Activated naive CD4-positive, alpha-beta T cell treated with anti-CD3 and anti-CD28 coated beads, Interleukin-2, amount 50 U/mL, for 24 hours (primary cell): Measurements from ENCODE around the gene LMNA.
"Not testable (repeated sequence)": the region's sequence is repeated elsewhere in the genome, so short reads cannot be mapped to it uniquely, and the experiment has no call there.

Source experiments
- H3K27ac Mint-ChIP-seq: one replicate; pipeline ENCODE4 v1.8.0; 2021; ENCODE audit warnings: mild to moderate bottlenecking, mixed read lengths
- H3K27me3 Mint-ChIP-seq: one replicate; pipeline ENCODE4 v1.8.0; 2021; ENCODE audit warnings: mixed read lengths
- H3K36me3 Mint-ChIP-seq: one replicate; pipeline ENCODE4 v1.8.0; 2021; ENCODE audit warnings: mixed read lengths
- H3K4me1 Mint-ChIP-seq: one replicate; pipeline ENCODE4 v1.8.0; 2021; ENCODE audit warnings: mixed read lengths
- H3K4me3 Mint-ChIP-seq: one replicate; pipeline ENCODE4 v1.8.0; 2021; ENCODE audit warnings: mild to moderate bottlenecking, mixed read lengths
- H3K9me3 Mint-ChIP-seq: one replicate; pipeline ENCODE4 v1.8.0; 2021; ENCODE audit warnings: mixed read lengths

Gene LMNA

DNA sequence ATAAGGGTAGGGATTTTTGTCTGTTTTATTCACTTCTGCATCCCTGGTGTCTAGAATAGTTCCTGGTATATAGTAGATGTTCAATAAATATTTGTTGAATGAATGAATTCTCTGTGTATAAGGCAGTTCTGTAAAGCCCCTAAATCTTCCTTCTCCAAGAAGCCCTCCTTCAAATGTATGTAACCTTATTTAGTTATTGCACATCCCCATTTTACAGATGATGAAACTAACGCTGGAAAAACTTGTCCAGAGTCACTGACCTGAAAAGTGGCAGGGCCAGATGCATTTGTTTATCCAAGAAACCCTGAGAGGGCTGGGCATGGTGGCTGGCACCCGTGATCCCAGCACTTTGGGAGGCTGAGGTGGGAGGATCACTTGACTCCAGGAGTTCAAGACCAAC is 4.3 kb upstream of the LMNA start:
- H3K9me3 Mint-ChIP-seq, result no peaks in the 10 kb centered on the region
- H3K4me3 Mint-ChIP-seq, result no peak overlapping the region
- H3K27me3 Mint-ChIP-seq, result no peaks in the 10 kb centered on the region
- peaks cover 3% of the 10 kb centered on the region for H3K36me3 Mint-ChIP-seq
- H3K4me1 Mint-ChIP-seq, result peaks cover 42% of the 10 kb centered on the region
- no peak overlapping the region for H3K27ac Mint-ChIP-seq

DNA sequence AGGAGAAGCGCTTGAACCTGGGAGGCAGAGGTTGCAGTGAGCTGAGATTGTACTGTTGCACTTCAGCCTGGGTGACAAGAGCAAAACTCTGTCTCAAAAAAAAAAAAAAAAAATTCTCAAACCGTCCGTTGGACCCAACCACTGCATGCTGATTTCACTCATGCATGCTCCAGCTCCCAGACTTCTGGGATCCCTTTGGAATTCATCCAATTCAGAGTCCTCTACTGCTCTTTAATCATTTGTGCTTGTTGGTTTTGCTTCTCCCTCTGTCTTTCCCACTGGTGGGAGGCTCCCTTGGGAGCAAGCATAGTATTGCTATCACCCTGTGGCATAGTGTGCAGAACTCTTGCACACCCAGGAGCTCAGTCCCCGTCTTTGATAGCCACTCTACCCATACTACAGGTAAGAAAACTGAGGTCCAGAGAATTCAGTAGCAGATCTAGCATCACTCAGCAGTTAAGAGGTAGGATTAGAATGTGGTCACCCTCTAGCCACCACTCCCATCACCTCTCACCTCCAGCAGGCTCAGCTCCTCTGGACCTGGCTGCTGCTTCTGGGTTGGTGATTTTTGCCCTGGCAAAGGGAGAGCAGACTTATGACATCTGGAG is 3.1 kb upstream of the LMNA start:
- Mint-ChIP-seq H3K27ac (no peak overlapping the region), H3K4me3 (no peak overlapping the region), H3K4me1 (peaks cover 39% of the 10 kb centered on the region), H3K9me3 (no peaks in the 10 kb centered on the region), H3K27me3 (peaks cover 3% of the 10 kb centered on the region), H3K36me3 (peaks cover 3% of the 10 kb centered on the region)

DNA sequence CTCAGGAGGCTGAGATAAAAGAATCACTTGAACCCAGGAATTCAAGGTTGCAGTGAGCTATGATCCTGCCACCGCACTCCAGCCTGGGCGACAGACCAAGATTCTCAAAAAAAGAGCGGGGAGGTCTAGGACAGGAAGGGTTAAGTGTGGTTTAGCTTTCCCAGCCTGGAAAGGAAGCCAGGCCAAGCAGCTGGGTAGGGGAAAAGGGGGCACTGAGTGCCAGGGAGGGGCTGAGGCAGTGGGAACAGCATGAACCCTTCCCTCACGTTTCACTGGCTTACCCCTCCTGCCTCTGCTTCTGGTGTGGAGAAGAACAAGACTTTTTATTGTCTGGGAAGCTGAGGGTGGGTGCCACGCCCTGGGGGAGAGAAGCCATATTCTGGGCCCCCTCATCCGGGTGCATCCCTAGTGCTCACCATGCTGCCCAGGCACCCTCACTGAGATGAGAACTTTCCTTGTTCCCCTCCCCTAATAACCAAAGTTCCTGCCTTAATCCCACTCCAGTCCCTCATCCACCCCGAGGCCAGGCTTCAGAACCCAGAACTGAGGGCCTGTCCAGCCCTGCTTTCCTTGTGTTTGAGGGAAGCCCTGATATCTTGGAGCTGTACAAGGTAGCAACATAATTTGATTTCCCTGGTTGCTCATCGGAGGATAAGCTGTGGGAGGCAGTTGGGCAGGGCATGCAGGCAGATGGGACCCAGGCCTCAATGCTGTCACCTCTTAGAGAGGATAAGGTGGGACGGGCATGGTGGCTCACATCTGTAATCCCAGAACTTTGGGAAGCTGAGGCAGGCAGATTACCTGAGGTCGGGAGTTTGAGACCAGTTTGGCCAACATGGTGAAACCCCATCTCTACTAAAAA is 2.0 kb upstream of the LMNA start:
- H3K27me3 Mint-ChIP-seq, result peaks cover 3% of the 10 kb centered on the region

DNA sequence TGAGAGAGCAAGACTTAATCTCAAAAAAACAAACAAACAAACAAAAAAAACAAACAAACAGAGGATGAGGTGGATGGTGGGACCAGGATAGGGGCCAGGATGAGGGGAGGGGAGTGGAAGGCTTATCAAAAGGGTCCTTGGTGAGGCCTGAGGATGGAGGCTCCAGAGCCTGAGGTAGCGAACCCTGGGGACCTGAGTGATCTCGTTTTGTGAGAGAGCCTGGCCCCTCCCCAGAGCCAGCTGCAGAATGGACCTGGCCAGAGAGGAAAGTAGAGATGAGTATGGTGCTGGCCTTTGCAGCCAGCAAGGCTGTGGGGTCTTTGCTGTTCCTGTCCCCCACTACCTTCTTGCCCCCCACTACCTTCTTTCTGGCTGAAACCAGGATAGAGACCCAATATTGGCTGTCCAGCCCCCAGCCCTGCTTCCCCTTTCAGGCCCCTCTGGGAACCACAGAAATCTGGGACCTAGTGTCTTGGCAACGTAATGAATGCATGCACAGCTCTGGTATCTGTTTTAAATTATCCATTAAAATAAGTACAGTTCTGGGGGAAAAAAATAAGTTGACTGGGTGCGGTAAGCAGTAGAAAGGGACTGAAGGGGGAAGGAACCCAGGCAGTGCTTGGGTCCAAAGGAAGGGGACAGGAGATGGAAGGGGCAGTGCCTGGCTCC is 1.1 kb upstream of the LMNA start:
- peaks cover 30% of the 10 kb centered on the region for H3K4me1 Mint-ChIP-seq
- H3K27me3 Mint-ChIP-seq, result peaks cover 3% of the 10 kb centered on the region
- peaks cover 3% of the 10 kb centered on the region for H3K36me3 Mint-ChIP-seq
- peak overlapping the region; percentile 57 for H3K27ac Mint-ChIP-seq
- H3K9me3 Mint-ChIP-seq, result no peaks in the 10 kb centered on the region
- H3K4me3 Mint-ChIP-seq, result peak overlapping the region; percentile 95

More for the DNA sequence above, 2.0 kb upstream of the LMNA start:
- Mint-ChIP-seq H3K4me1 (peaks cover 31% of the 10 kb centered on the region), H3K27ac (no peak overlapping the region), H3K4me3 (no peak overlapping the region), H3K36me3 (peaks cover 3% of the 10 kb centered on the region), H3K9me3 (no peaks in the 10 kb centered on the region)

DNA sequence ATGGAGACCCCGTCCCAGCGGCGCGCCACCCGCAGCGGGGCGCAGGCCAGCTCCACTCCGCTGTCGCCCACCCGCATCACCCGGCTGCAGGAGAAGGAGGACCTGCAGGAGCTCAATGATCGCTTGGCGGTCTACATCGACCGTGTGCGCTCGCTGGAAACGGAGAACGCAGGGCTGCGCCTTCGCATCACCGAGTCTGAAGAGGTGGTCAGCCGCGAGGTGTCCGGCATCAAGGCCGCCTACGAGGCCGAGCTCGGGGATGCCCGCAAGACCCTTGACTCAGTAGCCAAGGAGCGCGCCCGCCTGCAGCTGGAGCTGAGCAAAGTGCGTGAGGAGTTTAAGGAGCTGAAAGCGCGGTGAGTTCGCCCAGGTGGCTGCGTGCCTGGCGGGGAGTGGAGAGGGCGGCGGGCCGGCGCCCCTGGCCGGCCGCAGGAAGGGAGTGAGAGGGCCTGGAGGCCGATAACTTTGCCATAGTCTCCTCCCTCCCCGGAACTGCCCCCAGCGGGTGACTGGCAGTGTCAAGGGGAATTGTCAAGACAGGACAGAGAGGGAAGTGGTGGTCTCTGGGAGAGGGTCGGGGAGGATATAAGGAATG is 505 bp downstream of the LMNA start:
- H3K27ac Mint-ChIP-seq, result peak overlapping the region; percentile 59
- peak overlapping the region; percentile 95 for H3K4me3 Mint-ChIP-seq
- peaks cover 3% of the 10 kb centered on the region for H3K36me3 Mint-ChIP-seq
- H3K27me3 Mint-ChIP-seq, result peaks cover 3% of the 10 kb centered on the region
- H3K9me3 Mint-ChIP-seq, result no peaks in the 10 kb centered on the region
- H3K4me1 Mint-ChIP-seq, result peaks cover 30% of the 10 kb centered on the region

DNA sequence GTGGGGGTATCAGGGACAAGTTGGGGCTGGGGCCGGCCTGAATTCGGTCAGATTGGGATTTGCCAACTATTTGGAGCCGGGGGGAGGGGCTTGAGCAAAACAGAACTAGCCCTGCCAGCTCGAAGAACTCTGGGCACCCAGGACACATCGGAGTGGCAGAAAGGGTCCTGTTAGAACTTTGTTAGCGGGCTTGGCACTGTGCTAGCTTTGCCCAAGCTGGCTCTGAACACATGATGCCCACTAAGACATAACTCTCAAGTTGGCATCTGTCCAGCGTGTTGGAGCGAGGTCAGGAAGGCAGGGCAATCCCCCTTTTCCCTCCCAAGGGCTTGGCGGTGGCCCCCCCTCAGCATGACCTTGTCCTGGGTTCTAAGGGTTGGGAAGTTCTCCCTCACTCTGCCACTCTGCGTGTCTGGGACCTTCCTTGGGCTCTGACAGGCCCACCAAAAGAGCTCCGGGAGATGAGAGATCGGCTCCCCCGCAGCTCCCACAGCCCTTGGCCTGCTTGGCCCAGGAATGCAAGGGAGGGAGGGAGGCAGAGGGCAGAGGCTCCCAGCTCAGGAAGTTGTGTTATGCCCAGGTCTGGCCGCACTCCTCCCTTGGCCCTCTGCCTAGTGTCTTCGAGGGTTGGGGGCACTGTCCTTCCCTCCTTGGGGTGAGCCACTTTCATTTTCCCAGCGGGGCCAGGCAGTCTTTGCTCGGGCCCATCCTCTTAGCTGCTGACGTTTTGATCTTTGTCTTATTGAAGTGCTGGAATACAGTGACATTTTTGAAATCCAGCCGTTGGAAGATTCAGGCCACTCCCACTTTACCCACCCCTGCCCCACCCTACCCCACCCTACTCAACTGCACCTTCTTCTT is 1.2 kb downstream of the LMNA start:
- H3K4me3 Mint-ChIP-seq, result peak overlapping the region; percentile 95
- H3K27ac Mint-ChIP-seq, result peak overlapping the region; percentile 59
- peaks cover 37% of the 10 kb centered on the region for H3K4me1 Mint-ChIP-seq
- H3K36me3 Mint-ChIP-seq, result peaks cover 3% of the 10 kb centered on the region
- peaks cover 3% of the 10 kb centered on the region for H3K27me3 Mint-ChIP-seq
- no peaks in the 10 kb centered on the region for H3K9me3 Mint-ChIP-seq

DNA sequence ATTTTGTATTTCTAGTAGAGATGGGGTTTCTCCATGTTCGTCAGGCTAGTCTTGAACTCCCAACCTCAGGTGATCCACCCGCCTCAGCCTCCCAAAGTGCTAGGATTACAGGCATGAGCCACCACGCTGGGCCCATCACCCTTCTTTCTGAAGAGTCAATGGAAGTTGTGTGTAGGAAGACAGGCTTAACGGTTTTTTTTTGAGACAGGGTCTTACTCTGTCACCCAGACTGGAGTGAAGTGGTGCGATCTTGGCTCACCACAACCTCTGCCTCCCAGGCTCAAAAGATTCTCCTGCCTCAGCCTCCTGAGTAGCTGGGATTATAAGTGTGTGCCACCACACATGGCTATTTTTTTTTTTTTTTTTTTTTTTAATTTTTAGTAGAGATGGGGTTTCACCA is 2.2 kb downstream of the LMNA start:
- Mint-ChIP-seq H3K4me3 (peak overlapping the region; percentile 95), H3K4me1 (peaks cover 37% of the 10 kb centered on the region)
- H3K36me3 Mint-ChIP-seq, H3K27ac Mint-ChIP-seq, H3K27me3 Mint-ChIP-seq, H3K9me3 Mint-ChIP-seq: not testable (repeated sequence)

DNA sequence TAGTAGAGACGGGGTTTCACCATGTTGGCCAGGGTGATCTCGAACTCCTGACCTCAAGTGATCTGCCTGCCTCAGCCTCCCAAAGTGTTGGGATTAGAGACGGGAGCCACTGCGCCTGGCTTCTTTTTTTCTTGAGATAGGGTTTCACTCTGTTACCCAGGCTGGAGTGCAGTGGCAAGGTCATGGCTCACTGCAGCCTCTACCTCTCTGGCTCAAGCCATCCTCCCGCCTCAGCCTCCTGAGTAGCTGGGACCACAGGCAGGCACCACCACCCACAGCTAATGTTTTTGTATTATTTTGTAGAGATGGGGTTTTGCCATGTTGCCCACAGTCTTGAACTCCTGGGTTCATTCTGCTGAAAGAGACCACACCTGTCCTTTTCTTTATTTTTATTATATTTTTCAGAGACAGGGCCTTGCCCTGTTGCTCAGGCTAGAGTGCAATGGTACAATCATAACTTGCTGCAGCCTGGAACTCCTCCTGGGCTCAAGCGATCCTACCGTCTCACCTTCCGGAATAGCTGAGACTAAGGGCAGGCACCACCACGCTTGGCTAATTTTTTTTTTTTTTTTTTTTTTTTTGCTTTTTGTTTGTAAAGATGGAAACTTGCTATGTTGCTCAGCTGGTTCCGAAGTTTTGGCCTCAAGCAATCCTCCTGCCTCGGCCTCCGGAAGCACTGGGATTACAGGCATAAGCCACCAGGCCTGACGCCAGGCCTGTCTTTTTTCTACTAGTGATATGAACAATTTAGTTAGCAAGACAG is 3.1 kb downstream of the LMNA start:
- Mint-ChIP-seq H3K9me3 (no peaks in the 10 kb centered on the region), H3K27ac (no peak overlapping the region), H3K27me3 (peaks cover 3% of the 10 kb centered on the region), H3K4me3 (peak overlapping the region; percentile 4), H3K36me3 (peaks cover 3% of the 10 kb centered on the region), H3K4me1 (peaks cover 37% of the 10 kb centered on the region)

DNA sequence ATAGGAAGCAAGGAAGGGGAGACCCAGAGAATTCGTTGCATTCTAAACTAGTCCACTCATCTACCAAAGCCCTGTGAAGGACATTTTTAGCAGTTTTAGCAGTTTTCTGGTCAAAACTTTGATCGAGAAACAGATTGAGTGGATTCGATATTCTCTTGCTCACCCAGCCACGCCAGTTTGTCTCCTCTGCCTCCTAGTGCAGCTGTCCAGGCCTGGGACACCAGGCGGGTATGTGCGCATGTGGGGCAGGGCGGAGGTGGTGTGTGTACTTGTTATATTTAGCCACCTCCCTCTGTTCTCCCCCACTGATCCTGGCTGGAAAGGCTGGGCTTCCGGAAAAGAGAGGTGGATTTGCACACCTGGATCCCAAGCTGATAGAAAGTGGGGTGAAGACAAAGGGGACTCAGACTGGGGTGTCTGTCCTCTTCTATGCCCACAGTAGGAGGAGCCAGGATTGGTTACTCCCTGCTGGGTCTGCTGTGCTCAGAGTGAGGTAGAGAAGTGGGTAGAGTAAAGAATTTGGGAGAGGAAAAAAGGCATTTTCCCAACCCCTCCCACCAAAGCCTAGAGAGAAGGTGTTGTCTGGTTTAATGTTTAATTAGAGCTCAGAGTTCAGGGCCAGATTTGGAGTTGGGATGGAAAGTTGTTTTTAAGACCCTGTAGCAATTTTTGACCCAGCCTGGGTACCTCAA is 3.8 kb downstream of the LMNA start:
- no peak overlapping the region for H3K4me3 Mint-ChIP-seq
- peaks cover 3% of the 10 kb centered on the region for H3K36me3 Mint-ChIP-seq
- H3K27ac Mint-ChIP-seq, result no peak overlapping the region
- peaks cover 36% of the 10 kb centered on the region for H3K4me1 Mint-ChIP-seq
- H3K9me3 Mint-ChIP-seq, result no peaks in the 10 kb centered on the region
- H3K27me3 Mint-ChIP-seq, result peaks cover 3% of the 10 kb centered on the region

DNA sequence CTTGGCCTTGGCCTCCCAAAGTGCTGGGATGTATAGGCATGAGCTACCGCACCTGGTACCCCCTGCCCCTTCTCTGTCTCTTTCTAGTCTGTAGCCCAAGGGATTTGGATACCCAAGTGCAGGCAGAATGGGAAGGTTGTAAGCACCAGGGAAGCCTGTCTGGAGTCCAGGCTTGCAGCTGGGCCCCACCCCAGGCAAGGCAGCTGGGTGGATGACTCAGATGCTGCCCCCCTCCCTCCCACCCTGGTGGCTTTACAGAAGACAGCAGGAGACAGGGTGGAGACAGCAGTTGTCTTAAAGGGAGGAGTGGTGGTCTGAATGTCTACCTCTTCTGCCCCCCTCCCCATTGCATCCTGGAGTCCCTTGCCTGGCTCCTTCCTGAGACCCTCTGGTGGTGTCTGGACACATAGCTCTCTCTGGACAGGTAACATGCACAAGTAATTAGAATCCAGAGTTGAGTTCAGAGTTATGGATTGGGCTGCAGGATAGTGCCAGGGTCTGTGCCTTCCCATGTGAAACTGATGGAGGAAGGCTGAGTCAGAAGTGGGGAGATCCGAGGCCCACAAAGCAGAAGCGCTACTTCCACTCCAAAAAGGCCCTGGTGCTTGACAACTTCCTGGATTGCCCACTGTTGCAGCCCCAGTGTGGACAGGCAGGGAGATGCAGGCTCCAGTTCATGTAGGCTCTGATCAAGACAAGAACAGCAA is 5.1 kb downstream of the LMNA start:
- no peaks in the 10 kb centered on the region for H3K9me3 Mint-ChIP-seq
- peaks cover 3% of the 10 kb centered on the region for H3K27me3 Mint-ChIP-seq
- H3K4me3 Mint-ChIP-seq, result no peak overlapping the region
- peaks cover 41% of the 10 kb centered on the region for H3K4me1 Mint-ChIP-seq
- H3K36me3 Mint-ChIP-seq, result peaks cover 3% of the 10 kb centered on the region
- H3K27ac Mint-ChIP-seq, result no peak overlapping the region

DNA sequence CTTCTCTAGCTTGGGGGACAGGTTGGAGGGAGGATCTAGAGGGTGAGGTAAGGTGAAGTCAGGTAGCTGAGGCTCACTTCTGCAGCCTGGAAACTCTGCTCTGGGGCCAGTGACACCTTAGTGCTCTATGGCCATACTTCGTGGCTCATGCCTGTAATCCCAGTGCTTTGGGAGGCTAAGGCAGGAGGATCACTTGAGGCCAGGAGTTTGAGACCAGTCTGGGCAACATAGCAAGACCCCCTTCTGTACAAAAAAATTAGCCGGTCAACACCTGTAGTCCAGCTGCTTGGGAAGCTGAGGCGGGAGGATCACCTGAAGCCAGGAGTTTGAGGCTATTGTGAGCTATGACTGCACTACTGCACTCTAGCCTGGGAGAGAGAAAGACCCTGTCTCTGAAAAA is 5.8 kb downstream of the LMNA start:
- Mint-ChIP-seq H3K4me3 (no peak overlapping the region), H3K36me3 (no peaks in the 10 kb centered on the region), H3K27ac (no peak overlapping the region)

DNA sequence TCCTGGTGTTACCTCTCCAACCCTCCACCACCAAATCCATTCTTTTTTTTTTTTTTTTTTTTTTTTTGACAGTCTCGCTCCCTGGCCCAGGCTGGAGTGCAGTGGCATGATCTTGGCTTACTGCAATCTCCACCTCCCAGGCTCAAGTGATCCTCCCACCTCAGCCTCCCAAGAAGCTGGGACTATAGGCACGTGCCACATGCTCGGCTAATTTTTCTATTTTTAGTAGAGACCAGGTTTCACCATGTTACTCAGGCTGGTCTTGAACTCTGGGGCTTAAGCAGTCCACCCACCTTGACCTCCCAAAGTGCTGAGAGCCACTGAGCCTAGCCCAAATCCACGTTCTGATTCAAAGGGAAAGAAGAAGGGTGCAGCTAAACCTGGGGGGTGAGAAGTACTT is 6.5 kb downstream of the LMNA start:
- H3K27me3 Mint-ChIP-seq, H3K36me3 Mint-ChIP-seq, H3K27ac Mint-ChIP-seq, H3K4me3 Mint-ChIP-seq, H3K9me3 Mint-ChIP-seq: not testable (repeated sequence)
- H3K4me1 Mint-ChIP-seq, result peaks cover 40% of the 10 kb centered on the region

More for the DNA sequence above, 5.8 kb downstream of the LMNA start:
- Mint-ChIP-seq H3K9me3 (no peaks in the 10 kb centered on the region), H3K27me3 (peaks cover 3% of the 10 kb centered on the region), H3K4me1 (peaks cover 42% of the 10 kb centered on the region)

DNA sequence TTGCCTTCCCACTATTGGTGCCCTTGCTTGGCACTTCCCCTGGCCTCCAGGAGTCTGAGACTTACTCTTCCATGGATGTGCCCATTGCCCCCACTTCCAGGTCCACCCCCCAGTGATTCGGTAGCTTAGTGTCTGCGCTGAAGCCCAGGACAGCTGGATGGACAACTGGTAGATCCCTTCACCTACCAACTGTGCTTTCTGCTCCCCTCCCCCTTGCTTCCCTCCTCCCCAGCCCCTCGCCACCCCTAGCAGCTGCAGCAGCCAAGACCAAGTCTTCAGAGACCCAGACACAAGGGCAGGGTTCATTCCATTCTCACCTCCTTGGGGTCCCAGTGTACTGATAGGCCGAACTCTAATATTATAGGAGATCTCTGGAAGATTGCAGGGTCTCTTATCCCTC is 6.9 kb downstream of the LMNA start:
- peaks cover 40% of the 10 kb centered on the region for H3K4me1 Mint-ChIP-seq
- peaks cover under 1% of the 10 kb centered on the region for H3K27me3 Mint-ChIP-seq
- H3K36me3 Mint-ChIP-seq, result no peaks in the 10 kb centered on the region
- H3K4me3 Mint-ChIP-seq, result no peak overlapping the region
- H3K9me3 Mint-ChIP-seq, result no peaks in the 10 kb centered on the region
- no peak overlapping the region for H3K27ac Mint-ChIP-seq
